ENCODE measurements around the gene CTR9. TPM values are rescaled to one million over a fixed set of nuclear protein-coding genes. Genes with fewer than 3 reads are reported as not detected.

CTR9 gene
- polyA plus RNA-seq, 2 donors = 11.1 to 15.9 TPM

GRCh38 chr11:10722307-10722706 lies 28.7 kb upstream of the CTR9 start:
- no peaks in the 10 kb centered on the region for H3K36me3 ChIP-seq (ENCODE audit: control insufficient read depth in 2 of 2, insufficient read depth in 2 of 2, low read length in 1 of 2)
- H3K9me3 ChIP-seq (ENCODE audit: control insufficient read depth in 2 of 2, insufficient read depth in 1 of 2, low read depth in 1 of 2, low read length in 1 of 2) = no peaks in the 10 kb centered on the region
- no peak overlapping the region for H3K27ac ChIP-seq (ENCODE audit: low read depth in 2 of 2, low read length in 1 of 2)
- H3K27me3 ChIP-seq (ENCODE audit: control insufficient read depth in 1 of 2, insufficient read depth in 2 of 2, low read length in 2 of 2) = no peaks in the 10 kb centered on the region
- WGBS, 2 donors = 62 to 66% methylated on average over 4 of the region's 4 CpGs
- peaks cover 0 to 5% of the 10 kb centered on the region in 2 donors for H3K4me1 ChIP-seq (ENCODE audit: control insufficient read depth in 2 of 2, insufficient read depth in 2 of 2, low read length in 1 of 2)
- no peak overlapping the region for H3K4me3 ChIP-seq (ENCODE audit: low read depth in 1 of 2, low read length in 2 of 2)

GRCh38 chr11:10725114-10725906 lies 25.7 kb upstream of the CTR9 start:
- no peaks in the 10 kb centered on the region for H3K9me3 ChIP-seq (ENCODE audit: control insufficient read depth in 2 of 2, insufficient read depth in 1 of 2, low read depth in 1 of 2, low read length in 1 of 2)
- WGBS, 2 donors = 68 to 69% methylated on average over 9 of the region's 9 CpGs
- H3K4me1 ChIP-seq (ENCODE audit: control insufficient read depth in 2 of 2, insufficient read depth in 2 of 2, low read length in 1 of 2) = peaks cover 3 to 8% of the 10 kb centered on the region in 2 donors
- no peak overlapping the region for H3K27ac ChIP-seq (ENCODE audit: low read depth in 2 of 2, low read length in 1 of 2)
- H3K4me3 ChIP-seq (ENCODE audit: low read depth in 1 of 2, low read length in 2 of 2) = no peak overlapping the region
- H3K36me3 ChIP-seq (ENCODE audit: control insufficient read depth in 2 of 2, insufficient read depth in 2 of 2, low read length in 1 of 2) = no peaks in the 10 kb centered on the region
- H3K27me3 ChIP-seq (ENCODE audit: control insufficient read depth in 1 of 2, insufficient read depth in 2 of 2, low read length in 2 of 2) = no peaks in the 10 kb centered on the region

- Histone ChIP-seq H3K4me3 (ENCODE audit: low read depth in 1 of 2, low read length in 2 of 2) (no peak overlapping the region), H3K27me3 (ENCODE audit: control insufficient read depth in 1 of 2, insufficient read depth in 2 of 2, low read length in 2 of 2) (no peaks in the 10 kb centered on the region), H3K9me3 (ENCODE audit: control insufficient read depth in 2 of 2, insufficient read depth in 1 of 2, low read depth in 1 of 2, low read length in 1 of 2) (no peaks in the 10 kb centered on the region), H3K27ac (ENCODE audit: low read depth in 2 of 2, low read length in 1 of 2) (no peak overlapping the region), H3K4me1 (ENCODE audit: control insufficient read depth in 2 of 2, insufficient read depth in 2 of 2, low read length in 1 of 2) (peaks cover 3 to 8% of the 10 kb centered on the region in 2 donors), H3K36me3 (ENCODE audit: control insufficient read depth in 2 of 2, insufficient read depth in 2 of 2, low read length in 1 of 2) (no peaks in the 10 kb centered on the region)
Observed at GRCh38 chr11:10725907-10726253, 25.2 kb upstream of the CTR9 start.

GRCh38 chr11:10727146-10727851 lies 23.7 kb upstream of the CTR9 start:
- peaks cover 3 to 8% of the 10 kb centered on the region in 2 donors for H3K4me1 ChIP-seq (ENCODE audit: control insufficient read depth in 2 of 2, insufficient read depth in 2 of 2, low read length in 1 of 2)
- no peaks in the 10 kb centered on the region for H3K36me3 ChIP-seq (ENCODE audit: control insufficient read depth in 2 of 2, insufficient read depth in 2 of 2, low read length in 1 of 2)
- H3K9me3 ChIP-seq (ENCODE audit: control insufficient read depth in 2 of 2, insufficient read depth in 1 of 2, low read depth in 1 of 2, low read length in 1 of 2) = peaks cover 0 to 4% of the 10 kb centered on the region in 2 donors
- H3K27ac ChIP-seq (ENCODE audit: low read depth in 2 of 2, low read length in 1 of 2) = no peak overlapping the region
- WGBS, 2 donors = 55 to 68% methylated on average over 4 of the region's 4 CpGs
- H3K4me3 ChIP-seq (ENCODE audit: low read depth in 1 of 2, low read length in 2 of 2) = no peak overlapping the region
- no peaks in the 10 kb centered on the region for H3K27me3 ChIP-seq (ENCODE audit: control insufficient read depth in 1 of 2, insufficient read depth in 2 of 2, low read length in 2 of 2)

- Histone ChIP-seq H3K27me3 (ENCODE audit: control insufficient read depth in 1 of 2, insufficient read depth in 2 of 2, low read length in 2 of 2) (no peaks in the 10 kb centered on the region), H3K27ac (ENCODE audit: low read depth in 2 of 2, low read length in 1 of 2) (no peak overlapping the region), H3K4me3 (ENCODE audit: low read depth in 1 of 2, low read length in 2 of 2) (no peak overlapping the region), H3K4me1 (ENCODE audit: control insufficient read depth in 2 of 2, insufficient read depth in 2 of 2, low read length in 1 of 2) (peaks cover 3 to 8% of the 10 kb centered on the region in 2 donors), H3K9me3 (ENCODE audit: control insufficient read depth in 2 of 2, insufficient read depth in 1 of 2, low read depth in 1 of 2, low read length in 1 of 2) (peaks cover 0 to 6% of the 10 kb centered on the region in 2 donors), H3K36me3 (ENCODE audit: control insufficient read depth in 2 of 2, insufficient read depth in 2 of 2, low read length in 1 of 2) (no peaks in the 10 kb centered on the region)
- WGBS, 2 donors = 75 to 87% methylated on average over 3 of the region's 3 CpGs
Observed at GRCh38 chr11:10728154-10728553, 22.9 kb upstream of the CTR9 start.

- H3K9me3 ChIP-seq (ENCODE audit: control insufficient read depth in 2 of 2, insufficient read depth in 1 of 2, low read depth in 1 of 2, low read length in 1 of 2) = peaks cover 0 to 6% of the 10 kb centered on the region in 2 donors
- H3K4me3 ChIP-seq (ENCODE audit: low read depth in 1 of 2, low read length in 2 of 2) = no peak overlapping the region
- H3K27me3 ChIP-seq (ENCODE audit: control insufficient read depth in 1 of 2, insufficient read depth in 2 of 2, low read length in 2 of 2) = no peaks in the 10 kb centered on the region
- H3K4me1 ChIP-seq (ENCODE audit: control insufficient read depth in 2 of 2, insufficient read depth in 2 of 2, low read length in 1 of 2) = peaks cover 3 to 8% of the 10 kb centered on the region in 2 donors
- H3K36me3 ChIP-seq (ENCODE audit: control insufficient read depth in 2 of 2, insufficient read depth in 2 of 2, low read length in 1 of 2) = no peaks in the 10 kb centered on the region
- peak overlapping the region in 1 of 2 donors; percentile 53 for H3K27ac ChIP-seq (ENCODE audit: low read depth in 2 of 2, low read length in 1 of 2)
- WGBS, 2 donors = 52 to 63% methylated on average over 20 of the region's 20 CpGs
Observed at GRCh38 chr11:10728789-10729472, 22.1 kb upstream of the CTR9 start.

- Histone ChIP-seq H3K4me3 (ENCODE audit: low read depth in 1 of 2, low read length in 2 of 2) (no peak overlapping the region), H3K36me3 (ENCODE audit: control insufficient read depth in 2 of 2, insufficient read depth in 2 of 2, low read length in 1 of 2) (no peaks in the 10 kb centered on the region), H3K9me3 (ENCODE audit: control insufficient read depth in 2 of 2, insufficient read depth in 1 of 2, low read depth in 1 of 2, low read length in 1 of 2) (peaks cover 0 to 6% of the 10 kb centered on the region in 2 donors), H3K4me1 (ENCODE audit: control insufficient read depth in 2 of 2, insufficient read depth in 2 of 2, low read length in 1 of 2) (peaks cover 3 to 8% of the 10 kb centered on the region in 2 donors), H3K27me3 (ENCODE audit: control insufficient read depth in 1 of 2, insufficient read depth in 2 of 2, low read length in 2 of 2) (no peaks in the 10 kb centered on the region), H3K27ac (ENCODE audit: low read depth in 2 of 2, low read length in 1 of 2) (no peak overlapping the region)
- 92 to 93% methylated on average over 3 of the region's 3 CpGs for WGBS, 2 donors
Observed at GRCh38 chr11:10730151-10730550, 20.9 kb upstream of the CTR9 start.

- H3K27me3 ChIP-seq (ENCODE audit: control insufficient read depth in 1 of 2, insufficient read depth in 2 of 2, low read length in 2 of 2) = no peaks in the 10 kb centered on the region
- 90 to 95% methylated on average over 3 of the region's 3 CpGs for WGBS, 2 donors
- H3K27ac ChIP-seq (ENCODE audit: low read depth in 2 of 2, low read length in 1 of 2) = no peak overlapping the region
- no peak overlapping the region for H3K4me3 ChIP-seq (ENCODE audit: low read depth in 1 of 2, low read length in 2 of 2)
- H3K4me1 ChIP-seq (ENCODE audit: control insufficient read depth in 2 of 2, insufficient read depth in 2 of 2, low read length in 1 of 2) = peaks cover 3 to 8% of the 10 kb centered on the region in 2 donors
- H3K9me3 ChIP-seq (ENCODE audit: control insufficient read depth in 2 of 2, insufficient read depth in 1 of 2, low read depth in 1 of 2, low read length in 1 of 2) = peaks cover 0 to 6% of the 10 kb centered on the region in 2 donors
- H3K36me3 ChIP-seq (ENCODE audit: control insufficient read depth in 2 of 2, insufficient read depth in 2 of 2, low read length in 1 of 2) = no peaks in the 10 kb centered on the region
Observed at GRCh38 chr11:10731064-10731680, 19.9 kb upstream of the CTR9 start.
